Endothelial cell of umbilical vein (primary cell): ENCODE results near the gene INPP4B. TPM values are rescaled to one million over a fixed set of nuclear protein-coding genes. Genes with fewer than 3 reads are reported as not detected.

ENCODE experiments used
- BruUV-seq: library from RNA; stranded (reverse); fragments of 400-500 nt; replicated peaks from 2 replicates; lab custom pipeline; 2021; lab: Mats Ljungman, UMichigan
- CTCF ChIA-PET: fragments of 300-600, 350-600 bp; sonication (Branson Sonifier 250); formaldehyde crosslinking; loops from one replicate; lab custom pipeline; 2021; ENCODE audit warnings: antibody characterized with exemption, inconsistent platforms; lab: Charles Lee
- POLR2A ChIA-PET: fragments of 300-600, 350-600 bp; sonication (Branson Sonifier 250); formaldehyde crosslinking; loops from one replicate; lab custom pipeline; 2021; ENCODE audit warnings: antibody characterized with exemption, inconsistent platforms; lab: Charles Lee
- DNase-seq: peaks from one replicate; pipeline ENCODE4 v3.0.0-alpha.2; 2011; ENCODE audit warnings: low read depth, low spot score
- FAIRE-seq: peaks from 2 replicates; lab custom pipeline; 2011; peaks lifted over from hg19 to GRCh38; lab: Jason Lieb, UNC
- H2AFZ ChIP-seq: 2 replicates; pipeline ENCODE4 v1.6.0; 2012; ENCODE audit warnings: low read depth, low read length, control low read depth, inconsistent platforms
- H3K27ac ChIP-seq: 2 replicates; pipeline ENCODE4 v1.5.1; 2011; ENCODE audit warnings: low read depth, mild to moderate bottlenecking, control low read depth, low read length, moderate library complexity; ENCODE audit not compliant: insufficient read depth
- H3K27me3 ChIP-seq, 2 experiments: 2 replicates each; pipeline versions ENCODE4 v1.6.0 to v1.6.1; 2011; ENCODE audit warnings: low read length in 2 of 2, mixed read lengths in 1 of 2; ENCODE audit not compliant: control insufficient read depth in 2 of 2, insufficient read depth in 2 of 2
- H3K36me3 ChIP-seq, 2 experiments: 2 replicates in 1 of 2; 3 replicates in 1 of 2; pipeline ENCODE4 v1.5.1; 2011; ENCODE audit warnings: low read length in 2 of 2, mild to moderate bottlenecking in 1 of 2, moderate library complexity in 1 of 2; ENCODE audit not compliant: control insufficient read depth in 2 of 2, insufficient read depth in 2 of 2; ENCODE audit errors: extremely low read depth in 1 of 2
- H3K4me1 ChIP-seq: 3 replicates; pipeline ENCODE4 v1.5.1; 2011; ENCODE audit warnings: mild to moderate bottlenecking, low read length; ENCODE audit not compliant: control insufficient read depth, insufficient read depth; ENCODE audit errors: extremely low read depth
- H3K4me2 ChIP-seq: 2 replicates; pipeline ENCODE4 v1.6.1; 2011; ENCODE audit warnings: low read length, control low read depth, mixed read lengths; ENCODE audit not compliant: insufficient read depth
- H3K4me3 ChIP-seq, 3 experiments: fragments of 200-600 bp in 1 of 3; sonication (generic), shearing (Covaris generic) in 1 of 3; replicated peaks in 1 of 3; 2 replicates each; pipeline ENCODE4 v1.5.1; 2011 to 2016; ENCODE audit warnings: control low read depth in 3 of 3, low read length in 3 of 3, mild to moderate bottlenecking in 2 of 3, inconsistent platforms in 1 of 3, low read depth in 1 of 3, moderate library complexity in 1 of 3; ENCODE audit not compliant: insufficient read depth in 1 of 3
- H3K79me2 ChIP-seq: 2 replicates; pipeline ENCODE4 v1.6.0; 2012; ENCODE audit warnings: low read length, inconsistent platforms; ENCODE audit not compliant: control insufficient read depth, insufficient read depth
- H3K9ac ChIP-seq: replicated peaks from 2 replicates; pipeline ENCODE3; 2011; ENCODE audit warnings: low read length, control low read depth; ENCODE audit not compliant: insufficient read depth; ENCODE audit errors: extremely low read depth
- H3K9me1 ChIP-seq: replicated peaks from 3 replicates; pipeline ENCODE4 v1.6.0; 2011; ENCODE audit warnings: mild to moderate bottlenecking, low read length; ENCODE audit not compliant: control insufficient read depth, insufficient read depth; ENCODE audit errors: extremely low read depth
- H3K9me3 ChIP-seq: replicated peaks from 2 replicates; pipeline ENCODE4 v1.5.1; 2012; ENCODE audit warnings: low read length, inconsistent platforms; ENCODE audit not compliant: control insufficient read depth, insufficient read depth
- H4K20me1 ChIP-seq: replicated peaks from 2 replicates; pipeline ENCODE3; 2011; ENCODE audit warnings: mild to moderate bottlenecking, low read length; ENCODE audit not compliant: control insufficient read depth, insufficient read depth; ENCODE audit errors: extremely low read depth
- EZH2 ChIP-seq: IDR thresholded peaks from 2 replicates; pipeline ENCODE4 v1.6.1; 2012; ENCODE audit warnings: borderline replicate concordance, low read depth, mild to moderate bottlenecking, moderate library complexity, low read length, inconsistent platforms; ENCODE audit not compliant: severe bottlenecking
- FOS ChIP-seq: IDR thresholded peaks from 2 replicates; pipeline ENCODE4 v1.6.1; 2011; ENCODE audit warnings: mild to moderate bottlenecking, low read length, moderate library complexity, borderline replicate concordance; ENCODE audit not compliant: insufficient read depth
- GATA2 ChIP-seq: IDR thresholded peaks from 2 replicates; pipeline ENCODE4 v1.7.0; 2011; ENCODE audit warnings: low read depth, mild to moderate bottlenecking, moderate library complexity, mixed read lengths, low read length; ENCODE audit not compliant: insufficient read length, insufficient read depth
- JUN ChIP-seq: IDR thresholded peaks from 2 replicates; pipeline ENCODE4 v1.6.1; 2011; ENCODE audit warnings: borderline replicate concordance, low read depth; ENCODE audit not compliant: insufficient read length, insufficient read depth
- MAX ChIP-seq: IDR thresholded peaks from 2 replicates; pipeline ENCODE4 v1.6.1; 2011; ENCODE audit not compliant: insufficient read depth, insufficient read length
- MYC ChIP-seq: IDR thresholded peaks from one replicate; pipeline ENCODE4 v1.6.1; 2011; ENCODE audit warnings: mild to moderate bottlenecking, low read depth, low read length
- POLR2A ChIP-seq: IDR thresholded peaks from 2 replicates; pipeline ENCODE4 v1.6.1; 2012; ENCODE audit warnings: low read depth, mild to moderate bottlenecking, control low read depth, low read length
- POLR2AphosphoS5 ChIP-seq: IDR thresholded peaks from 2 replicates; pipeline ENCODE4 v1.6.1; 2012; ENCODE audit warnings: low read depth, mild to moderate bottlenecking, control low read depth, low read length, moderate library complexity; ENCODE audit not compliant: insufficient read depth
- dilution Hi-C: fragments of 300-500 bp; cut with MboI; formaldehyde crosslinking; loops from one replicate; pipeline ENCODE4 v1.15.0; 2019; ENCODE audit warnings: low sequenced_read_pairs; ENCODE audit not compliant: extremely low pct_ligation_motif_present
- intact Hi-C: fragments of 100-400 bp; cut with micrococcal nuclease; formaldehyde crosslinking; loops from one replicate; pipeline ENCODE4 v1.10.0; 2022
- polyA plus RNA-seq, 4 experiments: library from polyadenylated mRNA; depleted of rRNA in 3 of 4; stranded (reverse) in 3 of 4; unstranded in 1 of 4; fragments of >200 nt; gene quantifications; 2 replicates each; pipeline versions ENCODE4 v1.2.1 to v1.2.3, GENCODE V29; 2011 to 2012; ENCODE audit warnings: missing spikeins in 1 of 4
- total RNA-seq: library from RNA; stranded (reverse); gene quantifications from 2 replicates; pipeline ENCODE4 v1.2.3, GENCODE V29; 2021
- TF ChIP-seq, protein P1 (sequence below), 2 donors: IDR thresholded peaks; 1 replicate in 1 of 2; 2 replicates in 1 of 2; pipeline ENCODE4 v1.5.1; 2011; ENCODE audit warnings: low read length in 2 of 2, mild to moderate bottlenecking in 2 of 2, moderate library complexity in 2 of 2, control low read depth in 1 of 2, inconsistent platforms in 1 of 2, low read depth in 1 of 2; ENCODE audit not compliant: insufficient read depth in 1 of 2; ENCODE audit errors: extremely low read depth in 1 of 2

INPP4B gene
- total and polyA plus RNA-seq, 2 donors (not counting 3 experiments of a cell fraction or from before 2014, with no cell fraction given) = 0.41 to 3.1 TPM

GRCh38 chr4:142698552-142698951, 147.5 kb downstream of the INPP4B start:
- no TSS peak for BruUV-seq
- no peak for FAIRE-seq
- POLR2A ChIA-PET = no interaction called here

DNA sequence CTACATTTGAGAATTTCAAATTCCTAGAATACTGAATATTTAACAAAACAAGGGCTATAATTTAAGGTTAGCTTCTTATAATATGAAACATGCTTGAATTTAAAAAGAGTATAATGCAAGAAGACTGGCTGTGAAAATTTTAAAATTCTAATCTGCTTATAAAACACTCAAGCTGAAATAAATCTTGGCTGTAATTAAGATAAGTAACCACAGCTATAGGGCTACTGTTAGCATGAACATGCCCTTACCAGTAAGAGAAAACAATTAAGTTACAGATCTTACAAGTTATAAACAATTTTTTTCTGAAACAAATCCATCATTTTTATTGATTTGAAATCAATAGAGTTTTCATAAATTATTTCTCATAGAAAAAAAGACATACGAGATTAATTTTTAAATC, 148.2 kb downstream of the INPP4B start:
- Histone ChIP-seq H4K20me1 (no peaks in the 10 kb centered on the region), H3K27me3 (peaks cover 2 to 6% of the 10 kb centered on the region in 2 experiments), H3K4me1 (no peaks in the 10 kb centered on the region), H3K4me2 (no peak overlapping the region), H3K36me3 (no peaks in the 10 kb centered on the region), H3K27ac (no peak overlapping the region), H3K79me2 (no peaks in the 10 kb centered on the region), H3K9me1 (no peaks in the 10 kb centered on the region), H3K4me3 (no peak overlapping the region), H2AFZ (no peak overlapping the region), H3K9me3 (no peaks in the 10 kb centered on the region), H3K9ac (no peak overlapping the region)
- dilution Hi-C loops = no loop called here
- TF ChIP-seq POLR2A (no peak), POLR2AphosphoS5 (no peak), JUN (no peak), EZH2 (no peak), MYC (no peak), FOS (no peak), MAX (no peak), GATA2 (no peak)
- TF ChIP-seq, protein P1, sequence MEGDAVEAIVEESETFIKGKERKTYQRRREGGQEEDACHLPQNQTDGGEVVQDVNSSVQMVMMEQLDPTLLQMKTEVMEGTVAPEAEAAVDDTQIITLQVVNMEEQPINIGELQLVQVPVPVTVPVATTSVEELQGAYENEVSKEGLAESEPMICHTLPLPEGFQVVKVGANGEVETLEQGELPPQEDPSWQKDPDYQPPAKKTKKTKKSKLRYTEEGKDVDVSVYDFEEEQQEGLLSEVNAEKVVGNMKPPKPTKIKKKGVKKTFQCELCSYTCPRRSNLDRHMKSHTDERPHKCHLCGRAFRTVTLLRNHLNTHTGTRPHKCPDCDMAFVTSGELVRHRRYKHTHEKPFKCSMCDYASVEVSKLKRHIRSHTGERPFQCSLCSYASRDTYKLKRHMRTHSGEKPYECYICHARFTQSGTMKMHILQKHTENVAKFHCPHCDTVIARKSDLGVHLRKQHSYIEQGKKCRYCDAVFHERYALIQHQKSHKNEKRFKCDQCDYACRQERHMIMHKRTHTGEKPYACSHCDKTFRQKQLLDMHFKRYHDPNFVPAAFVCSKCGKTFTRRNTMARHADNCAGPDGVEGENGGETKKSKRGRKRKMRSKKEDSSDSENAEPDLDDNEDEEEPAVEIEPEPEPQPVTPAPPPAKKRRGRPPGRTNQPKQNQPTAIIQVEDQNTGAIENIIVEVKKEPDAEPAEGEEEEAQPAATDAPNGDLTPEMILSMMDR (IDR thresholded peaks at IDR 0.05; ENCODE audit: extremely low read depth in 1 of 2, insufficient read depth in 1 of 2, low read depth in 1 of 2, low read length in 2 of 2) = no peak
- FAIRE-seq (no peak), DNase-seq (no peak)
- ChIA-PET POLR2A (no interaction called here), CTCF (no interaction called here)
- intact Hi-C loops = no loop called here
- no TSS peak for BruUV-seq

More at GRCh38 chr4:142698552-142698951, 147.5 kb downstream of the INPP4B start:
- no peaks in the 10 kb centered on the region for H3K9me1 ChIP-seq
- peaks cover 2 to 6% of the 10 kb centered on the region in 2 experiments for H3K27me3 ChIP-seq
- dilution Hi-C loops (no loop called here), intact Hi-C loops (no loop called here)
- no peak overlapping the region for H3K27ac ChIP-seq
- H3K9me3 ChIP-seq = no peaks in the 10 kb centered on the region
- H3K79me2 ChIP-seq = no peaks in the 10 kb centered on the region
- no peaks in the 10 kb centered on the region for H4K20me1 ChIP-seq
- no peaks in the 10 kb centered on the region for H3K36me3 ChIP-seq
- TF ChIP-seq MAX (no peak), POLR2AphosphoS5 (no peak)
- TF ChIP-seq, protein P1 (IDR thresholded peaks at IDR 0.05; ENCODE audit: extremely low read depth in 1 of 2, insufficient read depth in 1 of 2, low read depth in 1 of 2, low read length in 2 of 2) = no peak
- no peak overlapping the region for H2AFZ ChIP-seq
- CTCF ChIA-PET = no interaction called here
- DNase-seq = no peak
- no peaks in the 10 kb centered on the region for H3K4me1 ChIP-seq
- no peak overlapping the region for H3K4me3 ChIP-seq
- no peak overlapping the region for H3K9ac ChIP-seq
- H3K4me2 ChIP-seq = no peak overlapping the region
